WERI-Rb-1 (cell line): Measurements from ENCODE around the gene NELL1.

Experiments
- DNase-seq: peaks from one replicate; pipeline ENCODE4 v3.0.0-alpha.2; 2020
- H3K27ac ChIP-seq: fragments of 250-450 bp; sonication (Bioruptor Pico); 2 replicates; pipeline ENCODE4 v1.5.1; 2020; ENCODE audit warnings: mild to moderate bottlenecking, moderate library complexity
- H3K27me3 ChIP-seq: fragments of 250-450 bp; sonication (Bioruptor Pico); 2 replicates; pipeline ENCODE4 v1.5.1; 2021; ENCODE audit warnings: mild to moderate bottlenecking, low read depth, moderate library complexity; ENCODE audit not compliant: insufficient read depth, severe bottlenecking
- H3K36me3 ChIP-seq: fragments of 250-450 bp; sonication (Bioruptor Pico); 2 replicates; pipeline ENCODE4 v1.5.1; 2020; ENCODE audit warnings: mild to moderate bottlenecking, moderate library complexity
- H3K4me3 ChIP-seq: 2 replicates; pipeline ENCODE4 v1.5.1; 2011; ENCODE audit warnings: low read depth, mild to moderate bottlenecking, control low read depth, low read length
- H3K9me3 ChIP-seq: fragments of 250-450 bp; sonication (Bioruptor Pico); 2 replicates; pipeline ENCODE4 v1.5.1; 2021; ENCODE audit warnings: mild to moderate bottlenecking, moderate library complexity; ENCODE audit not compliant: severe bottlenecking
- TF ChIP-seq, protein P1 (sequence below): IDR thresholded peaks from 2 replicates; pipeline ENCODE4 v1.5.1; 2011; ENCODE audit warnings: low read depth, mild to moderate bottlenecking, control low read depth, inconsistent platforms, low read length

NELL1 gene

DNA sequence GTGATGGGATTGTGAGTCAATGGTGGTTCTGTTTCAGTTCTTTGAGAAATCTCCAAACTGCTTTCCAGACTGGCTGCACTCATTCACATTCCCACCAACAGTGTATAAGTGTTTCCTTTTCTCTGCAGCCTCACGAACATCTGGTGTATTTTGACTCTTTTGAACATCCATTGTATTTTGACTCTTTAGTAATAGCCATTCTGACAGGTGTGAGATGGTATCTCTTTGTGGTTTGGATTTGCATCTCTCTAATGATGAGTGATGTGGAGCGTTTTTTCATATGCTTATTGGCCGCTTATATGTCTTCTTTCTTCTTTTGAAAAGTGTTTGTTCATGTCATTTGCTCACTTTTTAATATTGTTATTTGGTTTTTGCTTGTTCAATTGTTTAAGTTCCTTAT lies 19.4 kb downstream of the NELL1 start:
- TF ChIP-seq, protein P1, sequence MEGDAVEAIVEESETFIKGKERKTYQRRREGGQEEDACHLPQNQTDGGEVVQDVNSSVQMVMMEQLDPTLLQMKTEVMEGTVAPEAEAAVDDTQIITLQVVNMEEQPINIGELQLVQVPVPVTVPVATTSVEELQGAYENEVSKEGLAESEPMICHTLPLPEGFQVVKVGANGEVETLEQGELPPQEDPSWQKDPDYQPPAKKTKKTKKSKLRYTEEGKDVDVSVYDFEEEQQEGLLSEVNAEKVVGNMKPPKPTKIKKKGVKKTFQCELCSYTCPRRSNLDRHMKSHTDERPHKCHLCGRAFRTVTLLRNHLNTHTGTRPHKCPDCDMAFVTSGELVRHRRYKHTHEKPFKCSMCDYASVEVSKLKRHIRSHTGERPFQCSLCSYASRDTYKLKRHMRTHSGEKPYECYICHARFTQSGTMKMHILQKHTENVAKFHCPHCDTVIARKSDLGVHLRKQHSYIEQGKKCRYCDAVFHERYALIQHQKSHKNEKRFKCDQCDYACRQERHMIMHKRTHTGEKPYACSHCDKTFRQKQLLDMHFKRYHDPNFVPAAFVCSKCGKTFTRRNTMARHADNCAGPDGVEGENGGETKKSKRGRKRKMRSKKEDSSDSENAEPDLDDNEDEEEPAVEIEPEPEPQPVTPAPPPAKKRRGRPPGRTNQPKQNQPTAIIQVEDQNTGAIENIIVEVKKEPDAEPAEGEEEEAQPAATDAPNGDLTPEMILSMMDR = no peak
- H3K27ac ChIP-seq = no peak overlapping the region
- H3K9me3 ChIP-seq = no peaks in the 10 kb centered on the region
- no peak for DNase-seq
- no peaks in the 10 kb centered on the region for H3K27me3 ChIP-seq
- no peak overlapping the region for H3K4me3 ChIP-seq
- H3K36me3 ChIP-seq = no peaks in the 10 kb centered on the region

DNA sequence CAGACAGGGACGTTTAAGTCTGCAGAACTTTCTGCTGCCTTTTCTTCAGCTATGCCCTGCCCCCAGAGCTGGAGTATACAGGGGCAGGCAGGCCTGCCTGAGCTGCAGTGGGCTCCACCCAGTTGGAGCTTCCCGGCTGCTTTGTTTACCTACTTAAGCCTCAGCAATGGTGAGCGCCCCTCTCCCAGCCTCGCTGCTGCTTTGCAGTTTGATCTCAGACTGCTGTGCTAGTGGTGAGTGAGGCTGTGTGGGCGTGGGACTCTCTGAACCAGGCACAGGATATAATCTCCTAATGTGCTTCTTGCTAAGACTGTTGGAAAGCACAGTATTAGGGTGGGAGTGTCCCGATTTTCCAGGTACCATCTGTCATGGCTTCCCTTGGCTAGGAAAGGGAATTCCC lies 38.5 kb downstream of the NELL1 start:
- Histone ChIP-seq H3K9me3 (no peaks in the 10 kb centered on the region), H3K36me3 (no peaks in the 10 kb centered on the region), H3K4me3 (peak overlapping the region; percentile 19; the same call in 1 of the 2 replicates), H3K27ac (no peak overlapping the region), H3K27me3 (no peaks in the 10 kb centered on the region)
- DNase-seq = peak; percentile 64
- TF ChIP-seq, protein P1 = no peak

DNA sequence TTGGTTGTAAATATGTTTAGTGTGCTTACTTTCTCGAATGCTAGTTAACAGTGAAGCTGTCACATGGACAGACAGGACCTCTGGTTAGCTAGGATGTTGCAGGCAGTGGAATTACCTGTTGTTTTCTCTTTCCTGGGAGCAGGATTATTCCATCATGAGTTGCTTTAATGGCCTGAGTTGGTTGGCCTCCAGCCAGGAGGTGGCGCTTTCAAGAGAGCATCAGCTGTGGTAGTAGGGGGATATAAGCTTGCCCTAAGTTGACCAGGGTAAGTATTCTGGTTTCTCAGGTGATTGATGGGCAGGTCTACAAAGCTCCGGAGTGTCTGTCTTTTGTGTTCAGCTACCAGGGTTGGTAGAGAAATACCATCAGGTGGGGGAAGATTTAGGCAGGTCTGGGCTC lies 43.5 kb downstream of the NELL1 start:
- TF ChIP-seq, protein P1 = no peak

DNA sequence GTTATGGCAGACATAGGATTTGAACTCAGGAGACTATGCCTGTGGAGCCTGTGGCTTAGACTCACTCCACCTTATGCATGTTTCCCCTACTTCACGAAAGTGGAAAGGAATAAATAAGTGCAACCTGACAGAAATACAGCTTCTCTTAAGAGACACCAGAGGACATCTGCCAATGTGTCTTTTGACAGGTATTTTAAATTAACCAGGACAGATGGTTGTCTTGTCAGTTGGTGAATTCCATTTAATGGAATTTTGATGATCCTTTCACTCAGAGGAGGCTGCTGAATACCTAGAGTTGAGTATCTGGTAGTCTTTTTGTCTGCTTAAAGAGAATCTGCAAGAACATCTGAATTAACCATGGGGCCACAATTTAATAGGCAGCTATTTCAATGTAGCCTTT lies 46.1 kb downstream of the NELL1 start:
- Histone ChIP-seq H3K9me3 (no peaks in the 10 kb centered on the region), H3K36me3 (no peaks in the 10 kb centered on the region), H3K27ac (no peak overlapping the region), H3K27me3 (no peaks in the 10 kb centered on the region), H3K4me3 (no peak overlapping the region)
- no peak for DNase-seq
- TF ChIP-seq, protein P1 = no peak

More for the DNA sequence above, 43.5 kb downstream of the NELL1 start:
- H3K27ac ChIP-seq = no peak overlapping the region
- no peaks in the 10 kb centered on the region for H3K9me3 ChIP-seq
- H3K27me3 ChIP-seq = no peaks in the 10 kb centered on the region
- H3K36me3 ChIP-seq = no peaks in the 10 kb centered on the region
- DNase-seq = no peak
- H3K4me3 ChIP-seq = no peak overlapping the region

DNA sequence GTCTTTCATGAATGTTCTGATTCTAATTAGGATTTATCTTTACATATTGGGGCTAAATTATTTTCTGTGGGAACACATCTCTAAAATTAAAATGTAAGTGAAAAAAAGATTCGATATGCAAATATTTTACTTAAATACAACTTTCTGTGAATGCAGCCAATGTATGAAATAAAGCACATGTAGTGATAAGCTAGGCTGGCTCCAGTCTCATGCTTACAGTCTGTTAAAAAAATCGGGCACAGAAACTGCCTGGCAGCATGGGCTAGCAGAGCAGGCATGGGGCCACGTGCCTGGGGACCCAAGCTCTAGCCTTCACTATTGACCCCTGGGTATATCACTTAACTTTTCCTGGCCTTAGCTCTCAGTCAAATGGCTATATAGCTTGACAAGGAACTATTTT lies 46.5 kb downstream of the NELL1 start:
- H3K27ac ChIP-seq = no peak overlapping the region
- H3K36me3 ChIP-seq = no peaks in the 10 kb centered on the region
- H3K4me3 ChIP-seq = no peak overlapping the region
- H3K27me3 ChIP-seq = no peaks in the 10 kb centered on the region
- no peaks in the 10 kb centered on the region for H3K9me3 ChIP-seq
- no peak for DNase-seq
- TF ChIP-seq, protein P1 = no peak

DNA sequence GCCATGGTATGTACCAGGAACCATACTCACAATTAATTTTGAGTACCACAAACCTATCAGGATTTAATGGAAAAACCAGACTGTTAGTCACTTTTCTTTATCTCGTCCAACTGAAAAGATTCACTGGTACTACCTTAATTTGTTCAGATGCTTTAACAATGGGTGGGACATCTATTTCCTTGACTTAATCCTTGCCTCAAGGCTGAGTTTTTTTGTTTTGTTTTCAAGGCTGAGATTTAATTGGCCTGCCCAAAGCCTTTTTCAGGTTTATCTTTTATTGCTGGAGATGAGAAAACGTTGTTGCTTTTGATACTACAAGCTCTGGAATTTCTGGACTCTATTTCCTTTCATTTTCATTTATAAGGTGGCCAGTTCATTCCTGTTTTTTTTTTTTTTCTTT lies 50.4 kb downstream of the NELL1 start:
- TF ChIP-seq, protein P1 = no peak
- DNase-seq = no peak
- Histone ChIP-seq H3K27ac (no peak overlapping the region), H3K9me3 (no peaks in the 10 kb centered on the region), H3K36me3 (no peaks in the 10 kb centered on the region), H3K27me3 (no peaks in the 10 kb centered on the region), H3K4me3 (no peak overlapping the region)
